Uterus (tissue), 2 donors: ENCODE data around the gene ZFPM1.

ENCODE experiments used
- CTCF ChIP-seq, 4 experiments: fragments of 200-600 bp in 2 of 4; fragments of 450-650 bp in 2 of 4; sonication (generic) in 2 of 4; IDR thresholded peaks; one replicate each; pipeline ENCODE4 v1.5.1; 2016 to 2019; ENCODE audit warnings: antibody characterized with exemption in 4 of 4, mild to moderate bottlenecking in 2 of 4, moderate library complexity in 1 of 4
- POLR2A ChIP-seq, 2 donors: fragments of 450-650 bp; IDR thresholded peaks; one replicate each; pipeline ENCODE4 v1.6.1; 2016; ENCODE audit warnings: antibody characterized with exemption in 2 of 2, mild to moderate bottlenecking in 1 of 2, moderate library complexity in 1 of 2

GRCh38 chr16:88527186-88527936 is 74.3 kb downstream of the ZFPM1 start:
- TF ChIP-seq POLR2A (IDR thresholded peaks at IDR 0.05) (peak in 1 of 2 donors; percentile 15), CTCF (IDR thresholded peaks at IDR 0.05) (peak; percentile 80 to 93 (median 88))
